ENCODE measurements around the gene PLIN5. TPM values are rescaled to one million over a fixed set of nuclear protein-coding genes. Genes with fewer than 3 reads are reported as not detected.

PLIN5 gene
- polyA plus RNA-seq, 3 donors: 0.28 to 3.0 (median 0.58) TPM

- no peak overlapping the region for H3K4me3 ChIP-seq (replicated peaks in 1 of 3; ENCODE audit: low read depth in 2 of 3, low read length in 3 of 3)
- Mint-ChIP-seq H3K9me3 (peaks cover 0 to 2% (median 0%) of the 10 kb centered on the region in 7 donors), H3K27me3 (ENCODE audit: low read depth in 3 of 3) (no peaks in the 10 kb centered on the region), H3K4me1 (no peaks in the 10 kb centered on the region), H3K4me3 (no peak overlapping the region), H3K36me3 (peaks cover 0 to 46% of the 10 kb centered on the region in 2 donors), H3K27ac (no peak overlapping the region)
- H3K9ac ChIP-seq (ENCODE audit: insufficient read depth, low read length, poor library complexity, severe bottlenecking): no peak overlapping the region
- H3K79me2 ChIP-seq (ENCODE audit: insufficient read depth, low read length): no peaks in the 10 kb centered on the region
- no peak for TF ChIP-seq CTCF (IDR thresholded peaks at IDR 0.05)
- no peak overlapping the region for H3K4me2 ChIP-seq (replicated peaks; ENCODE audit: extremely low read depth, low read length, poor library complexity, severe bottlenecking)
- H3K27me3 ChIP-seq (ENCODE audit: control insufficient read depth in 2 of 2, insufficient read depth in 2 of 2, low read length in 2 of 2): no peaks in the 10 kb centered on the region
- H3K9me3 ChIP-seq (replicated peaks in 1 of 2; ENCODE audit: control insufficient read depth in 1 of 2, insufficient read depth in 1 of 2, low read length in 2 of 2): no peaks in the 10 kb centered on the region
- H4K20me1 ChIP-seq (ENCODE audit: insufficient read depth, low read length): no peaks in the 10 kb centered on the region
- intact Hi-C loops (cut with micrococcal nuclease): no loop called here
- H3K4me1 ChIP-seq (ENCODE audit: control insufficient read depth in 1 of 2, insufficient read depth in 2 of 2, low read length in 2 of 2): no peaks in the 10 kb centered on the region
- no peak overlapping the region for H3K27ac ChIP-seq (ENCODE audit: low read depth in 1 of 2, low read length in 2 of 2)
- WGBS (ENCODE audit: insufficient coverage): 96% methylated on average over 51 of the region's 61 CpGs
- H2AFZ ChIP-seq (ENCODE audit: insufficient read depth, low read depth, low read length, poor library complexity, severe bottlenecking): no peak overlapping the region
- peaks cover 70 to 86% of the 10 kb centered on the region in 2 donors for H3K36me3 ChIP-seq (replicated peaks in 1 of 2; ENCODE audit: control insufficient read depth in 1 of 2, insufficient read depth in 2 of 2, low read length in 2 of 2)
- DNase-seq: no peak
Observed at GRCh38 chr19:4493929-4494690, 40.9 kb downstream of the PLIN5 start.

GRCh38 chr19:4493104-4493928 lies 41.7 kb downstream of the PLIN5 start:
- Mint-ChIP-seq H3K36me3 (peaks cover 0 to 52% of the 10 kb centered on the region in 2 donors), H3K4me1 (no peaks in the 10 kb centered on the region), H3K27ac (no peak overlapping the region), H3K4me3 (no peak overlapping the region), H3K27me3 (ENCODE audit: low read depth in 3 of 3) (no peaks in the 10 kb centered on the region), H3K9me3 (peaks cover 0 to 2% (median 0%) of the 10 kb centered on the region in 7 donors)
- H3K79me2 ChIP-seq (ENCODE audit: insufficient read depth, low read length): no peaks in the 10 kb centered on the region
- no peak overlapping the region for H3K4me3 ChIP-seq (replicated peaks in 1 of 3; ENCODE audit: low read depth in 2 of 3, low read length in 3 of 3)
- H3K27me3 ChIP-seq (ENCODE audit: control insufficient read depth in 2 of 2, insufficient read depth in 2 of 2, low read length in 2 of 2): no peaks in the 10 kb centered on the region
- no peak overlapping the region for H3K27ac ChIP-seq (ENCODE audit: low read depth in 1 of 2, low read length in 2 of 2)
- H2AFZ ChIP-seq (ENCODE audit: insufficient read depth, low read depth, low read length, poor library complexity, severe bottlenecking): no peak overlapping the region
- intact Hi-C loops (cut with micrococcal nuclease): no loop called here
- no peaks in the 10 kb centered on the region for H3K9me3 ChIP-seq (replicated peaks in 1 of 2; ENCODE audit: control insufficient read depth in 1 of 2, insufficient read depth in 1 of 2, low read length in 2 of 2)
- DNase-seq: no peak
- TF ChIP-seq CTCF (IDR thresholded peaks at IDR 0.05): no peak
- 94% methylated on average over 29 of the region's 41 CpGs for WGBS (ENCODE audit: insufficient coverage)
- no peak overlapping the region for H3K4me2 ChIP-seq (replicated peaks; ENCODE audit: extremely low read depth, low read length, poor library complexity, severe bottlenecking)
- H3K9ac ChIP-seq (ENCODE audit: insufficient read depth, low read length, poor library complexity, severe bottlenecking): no peak overlapping the region
- no peaks in the 10 kb centered on the region for H3K4me1 ChIP-seq (ENCODE audit: control insufficient read depth in 1 of 2, insufficient read depth in 2 of 2, low read length in 2 of 2)
- peaks cover 69 to 86% of the 10 kb centered on the region in 2 donors for H3K36me3 ChIP-seq (replicated peaks in 1 of 2; ENCODE audit: control insufficient read depth in 1 of 2, insufficient read depth in 2 of 2, low read length in 2 of 2)
- no peaks in the 10 kb centered on the region for H4K20me1 ChIP-seq (ENCODE audit: insufficient read depth, low read length)

All from CD14-positive monocyte (primary cell).